ENCODE data around the gene SYVN1. TPM values are rescaled to one million over a fixed set of nuclear protein-coding genes. Genes with fewer than 3 reads are reported as not detected.

SYVN1 gene
- total and polyA plus RNA-seq, 8 donors: 37.2 to 74.5 (median 47.1) TPM

GRCh38 chr11:65118097-65118837 is 16.1 kb downstream of the SYVN1 start:
- TF ChIP-seq CTCF (IDR thresholded peaks at IDR 0.05): peak; percentile 8 to 58
- H3K9me3 ChIP-seq: no peaks in the 10 kb centered on the region
- DNase-seq: peak in 1 of 4 donors; percentile 66
- peak overlapping the region in 1 of 2 donors; percentile 90 for H3K4me3 ChIP-seq
- H3K4me1 ChIP-seq: peaks cover 16 to 63% of the 10 kb centered on the region in 2 donors
- H3K27ac ChIP-seq: peak overlapping the region in 1 of 2 donors; percentile 93
- ATAC-seq: no peak
- intact Hi-C loops (cut with DNase I): no loop called here
- H3K36me3 ChIP-seq: peaks cover 0 to 45% of the 10 kb centered on the region in 2 donors
- peaks cover 0 to 4% of the 10 kb centered on the region in 2 donors for H3K27me3 ChIP-seq

- peaks cover 0 to 45% of the 10 kb centered on the region in 2 donors for H3K36me3 ChIP-seq
- H3K4me3 ChIP-seq: peak within 1 kb of the TSS; percentile 90 to 92
- peak; percentile 85 for ATAC-seq
- H3K27me3 ChIP-seq: peaks cover 0 to 13% of the 10 kb centered on the region in 2 donors
- intact Hi-C loops (cut with DNase I): no loop called here
- no peaks in the 10 kb centered on the region for H3K9me3 ChIP-seq
- DNase-seq: peak; percentile 98 to 100 (median 99)
- peak within 1 kb of the TSS; percentile 81 to 93 for H3K27ac ChIP-seq
- peaks cover 24 to 63% of the 10 kb centered on the region in 2 donors for H3K4me1 ChIP-seq
- peak; percentile 83 to 94 for TF ChIP-seq CTCF (IDR thresholded peaks at IDR 0.05)
Observed at GRCh38 chr11:65117206-65118096, 16.9 kb downstream of the SYVN1 start, which contains the start of gene ZNHIT2. TSS of gene ZNHIT2 (minus strand) at chr11:65117701. CDS start at chr11:65117653, 48 bp downstream.

GRCh38 chr11:65116370-65117205 is 17.7 kb downstream of the SYVN1 start:
- Histone ChIP-seq H3K27me3 (peaks cover 0 to 15% of the 10 kb centered on the region in 2 donors), H3K9me3 (no peaks in the 10 kb centered on the region), H3K4me1 (peaks cover 27 to 70% of the 10 kb centered on the region in 2 donors), H3K4me3 (peak overlapping the region; percentile 90 to 92), H3K27ac (peak overlapping the region; percentile 81 to 93), H3K36me3 (peaks cover 0 to 45% of the 10 kb centered on the region in 2 donors)
- DNase-seq (peak in 1 of 4 donors; percentile 85), ATAC-seq (peak; percentile 11)
- TF ChIP-seq CTCF (IDR thresholded peaks at IDR 0.05): no peak
- intact Hi-C loops (cut with DNase I): no loop called here

- Histone ChIP-seq H3K27me3 (peaks cover 0 to 15% of the 10 kb centered on the region in 2 donors), H3K27ac (no peak overlapping the region), H3K36me3 (peaks cover 0 to 38% of the 10 kb centered on the region in 2 donors), H3K4me3 (peak overlapping the region in 1 of 2 donors; percentile 90), H3K9me3 (no peaks in the 10 kb centered on the region), H3K4me1 (peaks cover 23 to 70% of the 10 kb centered on the region in 2 donors)
- no peak for ATAC-seq
- intact Hi-C loops (cut with DNase I): no loop called here
- no peak for TF ChIP-seq CTCF (IDR thresholded peaks at IDR 0.05)
- no peak for DNase-seq
Observed at GRCh38 chr11:65115361-65116082, 18.8 kb downstream of the SYVN1 start.
